ENCODE measurements around the gene SPATA21.

SPATA21 gene

DNA sequence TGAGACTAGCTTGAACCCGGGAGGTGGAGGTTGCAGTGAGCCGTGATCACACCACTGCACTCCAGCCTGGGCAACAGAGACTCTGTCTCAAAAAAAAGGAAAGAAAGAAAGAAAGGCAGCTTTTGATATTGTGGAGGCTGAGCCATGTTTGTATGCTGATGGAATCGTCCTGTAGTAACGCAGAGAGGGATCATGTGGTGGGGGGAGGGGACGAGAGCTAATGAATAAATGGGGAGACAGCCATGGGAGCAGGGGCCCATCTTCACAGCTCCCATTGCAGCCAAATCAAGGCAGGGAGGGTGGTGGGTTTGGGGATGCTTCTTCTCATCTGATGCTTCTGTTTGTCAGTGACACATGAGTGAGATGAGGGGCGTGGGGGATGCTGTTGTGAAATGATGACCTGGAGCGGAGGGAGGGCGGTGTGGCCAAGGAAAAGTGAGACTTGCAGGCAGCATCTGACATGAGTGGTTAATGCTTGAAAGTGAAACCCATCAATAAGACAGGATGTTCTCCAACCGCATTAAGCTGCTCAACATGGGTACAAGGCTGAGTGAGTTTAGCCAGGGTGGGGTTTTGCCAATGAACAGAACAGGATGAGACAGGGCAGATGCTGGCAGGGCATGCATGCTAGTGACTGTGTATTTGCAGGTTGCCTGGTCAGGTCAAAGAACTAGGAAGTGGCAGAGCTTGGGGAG, 16.7 kb downstream of the SPATA21 start:
- no peak for FAIRE-seq
- no peak for DNase-seq (ENCODE audit: insufficient read length, low spot score)
- no peak for TF ChIP-seq POLR2A (IDR thresholded peaks at IDR 0.05; ENCODE audit: low read depth, low read length)

DNA sequence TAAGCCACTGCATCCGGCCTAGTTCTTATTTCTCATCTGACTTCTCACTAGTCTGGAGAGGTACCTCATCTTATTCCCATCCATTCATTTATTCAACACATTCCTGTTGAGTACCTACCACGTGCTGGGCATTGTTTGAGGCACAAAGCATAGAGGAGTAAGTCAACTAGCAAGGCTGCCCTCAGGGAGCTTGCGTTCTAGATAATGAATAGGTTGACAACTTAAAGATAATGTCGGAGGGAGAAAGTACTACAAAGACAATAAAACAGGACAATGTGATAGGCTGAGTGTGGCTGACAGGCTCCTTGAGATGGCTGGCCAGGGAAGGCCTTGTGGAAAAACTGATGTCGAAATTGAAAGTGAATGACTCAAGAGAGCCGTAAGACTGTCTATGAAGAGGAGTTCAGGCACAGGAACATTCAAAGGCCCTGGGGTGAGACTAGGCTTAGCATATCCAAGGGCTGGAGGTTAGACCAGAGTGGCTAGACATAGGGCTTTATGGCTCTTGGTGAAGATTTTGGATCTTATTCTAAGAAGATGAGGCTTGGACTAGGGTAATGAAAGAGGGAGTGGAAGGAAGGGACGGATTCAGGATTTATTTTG, 18.3 kb downstream of the SPATA21 start:
- FAIRE-seq = no peak
- TF ChIP-seq POLR2A (IDR thresholded peaks at IDR 0.05; ENCODE audit: low read depth, low read length) = no peak
- no peak for DNase-seq (ENCODE audit: insufficient read length, low spot score)

DNA sequence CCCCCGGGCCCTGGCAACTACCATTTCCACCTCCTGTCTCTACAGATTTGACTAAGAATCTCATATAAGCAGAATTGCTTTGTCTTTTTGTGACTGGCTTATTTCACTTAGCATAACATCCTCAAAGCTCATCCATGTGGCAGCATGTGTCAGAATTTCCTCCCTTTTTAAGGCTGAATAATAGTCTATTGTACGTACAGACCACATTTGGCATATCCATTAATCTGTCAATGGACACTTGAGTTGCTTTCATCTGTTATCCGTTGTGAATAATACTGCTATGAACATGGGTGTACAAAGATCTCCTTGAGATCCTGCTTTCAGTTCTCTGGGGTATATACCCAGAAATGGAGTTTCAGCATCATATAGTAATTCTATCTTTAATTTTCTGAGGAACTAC, 24.0 kb downstream of the SPATA21 start:
- no peak for TF ChIP-seq POLR2A (IDR thresholded peaks at IDR 0.05; ENCODE audit: low read depth, low read length)
- no peak for FAIRE-seq
- DNase-seq (ENCODE audit: insufficient read length, low spot score) = no peak

DNA sequence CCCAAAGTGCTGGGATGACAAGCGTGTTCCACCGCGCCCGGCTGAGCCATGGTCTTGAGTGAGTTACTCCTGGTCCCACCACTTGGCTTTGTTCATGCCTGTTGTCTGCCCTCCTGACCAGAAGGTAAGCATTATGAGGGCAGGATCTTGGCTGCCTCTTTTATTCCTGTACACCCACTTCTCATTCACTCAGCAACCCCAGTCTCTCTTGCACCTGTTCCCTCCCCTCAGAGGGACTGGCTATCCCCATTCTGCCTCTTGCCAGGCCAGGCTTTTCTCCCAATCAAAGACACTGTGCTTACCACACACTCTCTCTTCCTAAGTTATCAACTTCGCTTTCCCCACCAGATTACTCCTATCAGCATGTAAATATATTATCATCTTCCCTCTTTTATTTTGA, 26.4 kb downstream of the SPATA21 start:
- no peak for TF ChIP-seq POLR2A (IDR thresholded peaks at IDR 0.05; ENCODE audit: low read depth, low read length)
- no peak for FAIRE-seq

DNA sequence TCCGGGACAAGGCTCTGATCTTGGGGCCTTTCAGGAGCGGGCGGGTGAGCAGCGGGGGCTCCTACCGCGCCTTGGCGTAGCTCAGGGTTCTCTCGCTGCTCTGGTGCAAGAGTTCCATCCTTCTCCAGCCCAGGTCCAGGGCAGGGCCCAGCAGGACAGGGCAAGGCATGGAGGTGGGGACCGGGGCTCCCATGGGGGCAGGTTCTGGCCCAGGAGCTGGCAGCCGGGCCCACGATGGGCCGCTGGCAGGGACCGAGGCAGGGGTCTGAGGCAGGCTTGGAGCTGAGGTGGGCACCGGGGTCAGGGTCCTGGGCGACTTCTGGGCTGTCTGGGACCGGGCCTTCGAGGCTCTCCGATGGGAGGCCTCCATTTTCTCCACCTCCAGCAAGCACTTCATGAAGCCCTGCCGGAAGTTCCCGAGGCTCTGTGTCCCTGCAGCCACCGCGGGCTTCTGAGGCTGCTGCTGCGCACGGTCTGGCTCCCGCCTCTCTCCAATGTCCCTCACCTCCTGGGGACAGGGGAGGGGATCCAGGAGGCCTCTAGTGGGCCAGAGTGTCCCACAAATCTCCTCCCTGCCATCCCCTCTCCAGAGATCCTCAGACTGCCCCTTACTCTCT, 27.6 kb downstream of the SPATA21 start:
- no peak for TF ChIP-seq POLR2A (IDR thresholded peaks at IDR 0.05; ENCODE audit: low read depth, low read length)
- DNase-seq (ENCODE audit: insufficient read length, low spot score) (no peak), FAIRE-seq (no peak)

More for the DNA sequence above, 26.4 kb downstream of the SPATA21 start:
- no peak for DNase-seq (ENCODE audit: insufficient read length, low spot score)

DNA sequence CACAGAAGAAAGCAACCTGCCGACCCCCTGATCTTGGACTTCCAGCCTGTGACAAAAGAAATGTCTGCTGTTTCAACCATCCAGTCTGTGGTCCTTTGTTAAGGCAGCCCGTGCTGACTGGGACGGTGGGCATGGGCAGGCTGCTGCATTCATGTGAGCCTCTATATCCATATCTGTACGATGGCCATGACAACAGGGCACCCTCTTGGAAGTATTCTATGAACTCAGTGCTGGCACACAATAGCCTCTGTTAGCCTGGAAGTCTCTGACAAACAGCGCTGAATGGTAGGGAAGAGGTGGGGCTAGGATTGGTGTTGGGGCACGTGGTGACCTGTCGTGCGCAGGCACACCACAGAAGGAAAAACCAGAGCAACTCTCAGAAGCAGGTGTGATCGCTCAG, 30.4 kb downstream of the SPATA21 start:
- FAIRE-seq = no peak

DNA sequence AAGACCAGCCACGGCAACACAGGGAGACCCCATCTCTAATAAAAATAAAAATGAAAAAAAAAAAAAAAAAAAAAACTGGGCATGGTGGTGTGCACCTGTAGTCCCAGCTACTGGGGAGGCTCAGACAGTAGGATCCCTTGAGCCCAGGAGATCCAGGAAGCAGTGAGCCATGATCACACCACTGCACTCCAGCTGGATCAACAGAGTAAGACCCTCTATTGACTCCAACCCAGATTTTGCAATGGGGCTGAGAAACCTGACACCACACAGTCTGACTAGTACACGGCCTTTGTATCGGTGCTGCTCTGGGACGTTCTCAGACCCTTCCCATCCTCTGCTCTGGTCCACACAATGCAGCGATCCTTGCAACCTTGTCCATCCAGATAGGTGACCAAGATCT, 31.8 kb downstream of the SPATA21 start:
- FAIRE-seq (no peak), DNase-seq (ENCODE audit: insufficient read length, low spot score) (no peak)

More for the DNA sequence above, 30.4 kb downstream of the SPATA21 start:
- TF ChIP-seq POLR2A (IDR thresholded peaks at IDR 0.05; ENCODE audit: low read depth, low read length) = no peak
- no peak for DNase-seq (ENCODE audit: insufficient read length, low spot score)

DNA sequence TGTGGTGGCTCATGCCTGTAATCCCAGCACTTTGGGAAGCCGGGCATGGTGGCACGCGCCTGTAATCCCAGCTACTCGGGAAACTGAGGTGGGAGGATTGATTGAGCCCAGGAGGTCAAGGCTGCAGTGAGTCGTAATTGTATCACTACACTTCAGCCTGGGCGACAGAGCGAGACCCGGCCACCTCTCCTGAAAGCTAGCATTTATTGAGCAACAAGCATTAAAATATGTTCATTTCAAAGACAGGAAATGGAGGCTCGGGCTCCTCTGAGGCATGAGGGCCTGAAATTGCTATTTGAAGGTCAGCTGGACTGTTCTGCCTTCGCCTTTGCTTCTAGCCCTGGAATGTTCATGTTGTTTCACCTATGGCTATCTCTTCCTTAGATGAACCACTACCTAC, 34.5 kb downstream of the SPATA21 start:
- TF ChIP-seq POLR2A (IDR thresholded peaks at IDR 0.05; ENCODE audit: low read depth, low read length) = no peak
- DNase-seq (ENCODE audit: insufficient read length, low spot score) (no peak), FAIRE-seq (no peak)

More for the DNA sequence above, 31.8 kb downstream of the SPATA21 start:
- no peak for TF ChIP-seq POLR2A (IDR thresholded peaks at IDR 0.05; ENCODE audit: low read depth, low read length)

DNA sequence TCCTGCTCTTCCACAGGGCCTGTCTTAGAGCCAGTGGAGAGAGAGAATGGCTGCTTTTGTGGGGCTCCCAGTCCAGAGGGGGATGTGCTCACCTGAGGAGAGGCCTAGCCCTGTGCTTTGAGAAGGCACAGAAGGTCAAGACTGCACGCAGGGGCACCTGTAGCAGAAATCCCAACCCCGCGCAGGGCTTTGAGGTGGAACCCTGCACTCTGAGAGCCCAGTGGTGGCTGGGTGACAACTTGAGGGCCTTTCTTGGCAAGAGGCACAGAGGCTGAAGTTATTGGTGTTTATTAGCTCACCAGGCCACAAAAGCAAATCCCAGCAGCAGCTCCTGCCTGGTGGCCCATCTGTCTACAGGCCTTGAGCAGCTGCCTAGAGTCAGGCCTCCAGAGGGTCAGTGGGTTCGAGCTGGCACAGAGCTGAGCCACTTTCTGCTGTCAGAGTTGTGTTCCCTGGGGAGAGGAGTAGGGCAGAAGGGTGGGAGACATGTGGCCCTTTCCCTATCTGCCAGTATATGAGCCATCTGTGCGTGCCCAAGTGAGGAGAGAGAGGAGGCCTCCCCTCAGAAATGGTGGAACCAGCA, 38.8 kb downstream of the SPATA21 start:
- FAIRE-seq (no peak), DNase-seq (ENCODE audit: insufficient read length, low spot score) (no peak)
- no peak for TF ChIP-seq POLR2A (IDR thresholded peaks at IDR 0.05; ENCODE audit: low read depth, low read length)

DNA sequence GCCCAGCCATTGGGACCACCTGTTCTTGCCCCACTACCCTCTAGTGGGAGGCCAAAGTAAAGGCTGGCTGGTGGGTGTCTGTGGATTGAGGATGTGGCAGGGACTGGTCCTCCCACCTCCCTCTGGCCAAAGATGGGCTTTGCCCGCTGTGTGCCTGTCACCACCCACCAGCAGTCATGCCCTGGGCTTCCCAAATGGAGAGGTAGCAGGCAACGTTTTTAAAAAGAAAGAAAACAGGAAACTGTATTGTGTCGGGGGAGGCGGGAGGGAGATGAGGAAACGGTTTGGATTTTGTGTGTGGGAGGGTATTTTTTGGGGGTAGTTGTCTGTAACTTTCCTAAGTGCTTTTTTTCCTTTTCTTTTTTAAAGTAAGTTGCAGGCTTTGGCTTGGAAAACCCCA, 40.1 kb downstream of the SPATA21 start:
- TF ChIP-seq POLR2A (IDR thresholded peaks at IDR 0.05; ENCODE audit: low read depth, low read length) = no peak
- no peak for DNase-seq (ENCODE audit: insufficient read length, low spot score)
- no peak for FAIRE-seq

DNA sequence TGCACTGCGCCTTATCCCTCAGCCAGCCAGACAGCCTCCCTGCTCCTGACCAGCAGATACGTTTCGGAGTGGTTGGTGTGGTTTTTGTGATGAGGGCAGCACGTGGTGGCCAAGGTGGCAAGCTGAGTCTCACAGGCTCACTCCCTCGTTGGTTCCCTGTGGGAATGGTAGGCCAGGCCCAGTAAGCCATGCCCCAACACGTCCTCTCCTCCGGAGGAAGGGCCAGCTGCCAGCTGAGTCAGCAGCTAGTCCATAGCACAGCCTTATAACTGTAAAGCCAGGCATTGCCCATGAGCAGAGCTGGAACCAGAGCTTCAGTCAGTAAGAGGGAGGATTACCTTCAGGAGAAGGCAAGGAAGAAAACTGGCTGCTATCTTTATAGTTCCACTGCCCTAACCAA, 40.6 kb downstream of the SPATA21 start:
- FAIRE-seq = peak; percentile 84
- DNase-seq (ENCODE audit: insufficient read length, low spot score) = peak; percentile 47
- TF ChIP-seq POLR2A (IDR thresholded peaks at IDR 0.05; ENCODE audit: low read depth, low read length) = no peak

DNA sequence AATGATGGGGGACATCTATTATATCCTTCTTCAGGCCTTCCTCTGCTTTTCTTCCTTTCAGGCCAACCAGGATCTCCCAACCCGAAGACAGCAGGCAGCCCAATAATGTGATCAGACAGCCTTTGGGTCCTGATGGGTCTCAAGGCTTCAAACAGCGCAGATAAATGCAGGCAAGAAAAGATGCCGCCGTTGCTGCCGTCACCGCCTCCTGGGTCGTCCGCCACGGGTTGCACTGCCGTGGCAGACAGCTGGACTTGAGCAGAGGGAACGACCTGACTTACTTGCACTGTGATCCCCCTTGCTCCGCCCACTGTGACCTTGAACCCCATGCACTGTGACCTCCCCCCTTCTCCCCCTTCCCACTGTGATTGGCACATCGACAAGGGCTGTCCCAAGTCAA, 42.2 kb downstream of the SPATA21 start:
- FAIRE-seq (no peak), DNase-seq (ENCODE audit: insufficient read length, low spot score) (no peak)
- no peak for TF ChIP-seq POLR2A (IDR thresholded peaks at IDR 0.05; ENCODE audit: low read depth, low read length)

DNA sequence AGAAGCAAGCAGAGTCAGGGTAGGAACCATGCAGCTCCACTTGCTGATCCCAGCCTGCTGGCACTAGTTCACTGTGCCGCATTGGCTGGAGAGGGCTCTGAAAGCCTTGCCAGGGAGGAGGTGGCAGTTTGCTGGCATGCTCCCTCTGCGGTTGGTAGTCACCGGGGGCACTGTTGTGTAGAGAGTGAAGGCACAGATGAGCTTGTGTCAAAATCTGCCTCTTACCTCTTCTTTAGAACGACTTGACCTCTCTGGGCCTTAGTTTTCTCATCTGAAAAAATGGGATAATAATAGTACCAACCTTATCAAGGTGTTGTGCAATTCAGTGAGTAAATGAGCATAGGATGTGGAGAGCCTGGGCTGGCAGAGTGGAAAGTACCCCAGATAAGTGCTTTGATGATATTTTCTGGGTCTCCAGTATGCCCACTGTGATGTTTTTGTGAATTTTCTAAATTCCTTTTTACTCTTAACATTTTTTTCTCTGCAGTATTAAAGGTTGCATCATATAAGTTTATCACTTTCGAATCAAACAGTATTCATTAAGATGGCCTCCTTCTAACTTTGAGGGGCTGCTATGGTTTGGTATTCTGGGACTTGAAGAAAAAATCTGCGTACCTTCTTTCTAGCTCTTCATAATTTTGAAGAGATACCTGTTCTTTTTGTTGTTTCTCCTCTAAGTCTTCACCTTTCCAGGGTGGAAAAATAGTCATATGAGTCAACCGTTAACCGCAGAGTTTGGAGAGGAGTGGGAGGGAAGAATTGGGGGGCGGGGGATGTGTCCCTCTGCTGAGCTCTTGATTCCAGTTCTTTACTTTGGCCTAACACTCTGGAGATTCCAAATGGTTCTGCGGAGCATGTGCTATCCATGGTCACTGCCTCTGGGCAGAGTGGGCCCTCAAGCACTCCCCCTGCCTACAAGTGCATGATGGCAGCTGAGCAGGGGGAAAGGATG, 43.4 kb downstream of the SPATA21 start:
- no peak for DNase-seq (ENCODE audit: insufficient read length, low spot score)
- no peak for FAIRE-seq
- TF ChIP-seq POLR2A (IDR thresholded peaks at IDR 0.05; ENCODE audit: low read depth, low read length) = no peak
